Ectodermal cell (in vitro differentiated cells): ENCODE data around the gene MAEA.

Source experiments
- H3K27ac ChIP-seq: 2 replicates; pipeline ENCODE4 v1.7.0; 2013; ENCODE audit warnings: mild to moderate bottlenecking, low read depth, low read length; ENCODE audit not compliant: insufficient read depth, poor library complexity, severe bottlenecking
- H3K27me3 ChIP-seq: 2 replicates; pipeline ENCODE4 v1.7.0; 2013; ENCODE audit warnings: mild to moderate bottlenecking, low read length; ENCODE audit not compliant: insufficient read depth, control insufficient read depth, poor library complexity, severe bottlenecking
- H3K36me3 ChIP-seq: one replicate; pipeline ENCODE4 v1.7.0; 2013; ENCODE audit warnings: low read length; ENCODE audit not compliant: control insufficient read depth, insufficient read depth
- H3K4me1 ChIP-seq: one replicate; pipeline ENCODE4 v1.7.0; 2013; ENCODE audit warnings: low read length; ENCODE audit not compliant: control insufficient read depth, insufficient read depth
- H3K4me3 ChIP-seq: 2 replicates; pipeline ENCODE4 v1.7.0; 2013; ENCODE audit warnings: low read depth, low read length, control low read depth; ENCODE audit not compliant: insufficient read depth
- H3K9me3 ChIP-seq: 2 replicates; pipeline ENCODE4 v1.7.0; 2013; ENCODE audit warnings: mild to moderate bottlenecking, low read length, moderate library complexity; ENCODE audit not compliant: control insufficient read depth
- WGBS, 2 experiments: methylation state at CpG; one replicate each; pipeline ENCODE4 v1.1.7; 2013; ENCODE audit warnings: missing lambda C conversion rate in 2 of 2; 5-methylcytosine and 5-hydroxymethylcytosine counted together

The MAEA gene

GRCh38 chr4:1346781-1347409 is 57.2 kb downstream of the MAEA start, which contains the start of gene UVSSA:
Gene UVSSA, plus strand, starts transcription at chr4:1347208. Its CDS starts 884 bp downstream, at chr4:1348092.
- 0% methylated on average over 76 of the region's 76 CpGs for WGBS, 2 experiments
- H3K9me3 ChIP-seq, result no peaks in the 10 kb centered on the region

GRCh38 chr4:1347410-1347864 is 57.7 kb downstream of the MAEA start:
- Histone ChIP-seq H3K4me3 (peak overlapping the region; percentile 84), H3K36me3 (no peaks in the 10 kb centered on the region), H3K27me3 (no peaks in the 10 kb centered on the region), H3K4me1 (no peaks in the 10 kb centered on the region), H3K9me3 (no peaks in the 10 kb centered on the region), H3K27ac (peak overlapping the region; percentile 86)
- WGBS, 2 experiments, result 1% methylated on average over 43 of the region's 43 CpGs

More at GRCh38 chr4:1346781-1347409, 57.2 kb downstream of the MAEA start, which contains the start of gene UVSSA:
- no peaks in the 10 kb centered on the region for H3K27me3 ChIP-seq
- H3K36me3 ChIP-seq, result no peaks in the 10 kb centered on the region
- H3K4me1 ChIP-seq, result no peaks in the 10 kb centered on the region
- H3K27ac ChIP-seq, result peak within 1 kb of the TSS; percentile 86
- H3K4me3 ChIP-seq, result peak within 1 kb of the TSS; percentile 84

GRCh38 chr4:1348014-1348513 is 58.4 kb downstream of the MAEA start:
- Histone ChIP-seq H3K4me1 (no peaks in the 10 kb centered on the region), H3K9me3 (no peaks in the 10 kb centered on the region), H3K4me3 (peak overlapping the region; percentile 84), H3K27me3 (no peaks in the 10 kb centered on the region), H3K36me3 (no peaks in the 10 kb centered on the region), H3K27ac (no peak overlapping the region)
- 88 to 93% methylated on average over 10 to 12 of the region's 12 CpGs for WGBS, 2 experiments

GRCh38 chr4:1348746-1349145 is 59.1 kb downstream of the MAEA start:
- Histone ChIP-seq H3K4me1 (no peaks in the 10 kb centered on the region), H3K36me3 (peaks cover 5% of the 10 kb centered on the region), H3K4me3 (no peak overlapping the region), H3K9me3 (no peaks in the 10 kb centered on the region), H3K27ac (no peak overlapping the region), H3K27me3 (no peaks in the 10 kb centered on the region)
- WGBS, 2 experiments, result 96% methylated on average over 25 of the region's 25 CpGs

GRCh38 chr4:1349359-1350168 is 59.9 kb downstream of the MAEA start:
- no peaks in the 10 kb centered on the region for H3K4me1 ChIP-seq
- H3K36me3 ChIP-seq, result peaks cover 5% of the 10 kb centered on the region
- no peaks in the 10 kb centered on the region for H3K9me3 ChIP-seq
- H3K4me3 ChIP-seq, result no peak overlapping the region
- H3K27ac ChIP-seq, result no peak overlapping the region
- H3K27me3 ChIP-seq, result no peaks in the 10 kb centered on the region
- 95 to 96% methylated on average over 29 of the region's 29 CpGs for WGBS, 2 experiments

GRCh38 chr4:1350169-1350520 is 60.5 kb downstream of the MAEA start:
- no peaks in the 10 kb centered on the region for H3K27me3 ChIP-seq
- H3K4me3 ChIP-seq, result no peak overlapping the region
- no peak overlapping the region for H3K27ac ChIP-seq
- H3K9me3 ChIP-seq, result no peaks in the 10 kb centered on the region
- H3K36me3 ChIP-seq, result peaks cover 5% of the 10 kb centered on the region
- no peaks in the 10 kb centered on the region for H3K4me1 ChIP-seq
- WGBS, 2 experiments, result 93 to 94% methylated on average over 5 of the region's 5 CpGs

- Histone ChIP-seq H3K9me3 (no peaks in the 10 kb centered on the region), H3K36me3 (peaks cover 5% of the 10 kb centered on the region), H3K27ac (no peak overlapping the region), H3K27me3 (no peaks in the 10 kb centered on the region), H3K4me1 (no peaks in the 10 kb centered on the region), H3K4me3 (no peak overlapping the region)
- WGBS, 2 experiments, result 49 to 50% methylated on average over 24 of the region's 24 CpGs
These were observed 62.3 kb downstream of the MAEA start for GRCh38 chr4:1351854-1352566.

GRCh38 chr4:1352567-1352900 is 62.8 kb downstream of the MAEA start:
- Histone ChIP-seq H3K27me3 (no peaks in the 10 kb centered on the region), H3K9me3 (no peaks in the 10 kb centered on the region), H3K36me3 (peaks cover 5% of the 10 kb centered on the region), H3K27ac (no peak overlapping the region), H3K4me3 (no peak overlapping the region), H3K4me1 (no peaks in the 10 kb centered on the region)
- 93% methylated on average over 12 of the region's 12 CpGs for WGBS, 2 experiments

GRCh38 chr4:1353186-1354055 is 63.7 kb downstream of the MAEA start:
- H3K27me3 ChIP-seq, result no peaks in the 10 kb centered on the region
- H3K4me1 ChIP-seq, result no peaks in the 10 kb centered on the region
- no peak overlapping the region for H3K4me3 ChIP-seq
- WGBS, 2 experiments, result 93 to 95% methylated on average over 30 of the region's 30 CpGs
- H3K9me3 ChIP-seq, result no peaks in the 10 kb centered on the region
- peaks cover 5% of the 10 kb centered on the region for H3K36me3 ChIP-seq
- H3K27ac ChIP-seq, result no peak overlapping the region
